ENCODE data around the gene SIK1. TPM values are rescaled to one million over a fixed set of nuclear protein-coding genes. Genes with fewer than 3 reads are reported as not detected.

The SIK1 gene
- total RNA-seq, 2 experiments from 2014 or later, result 314 to 317 TPM

DNA sequence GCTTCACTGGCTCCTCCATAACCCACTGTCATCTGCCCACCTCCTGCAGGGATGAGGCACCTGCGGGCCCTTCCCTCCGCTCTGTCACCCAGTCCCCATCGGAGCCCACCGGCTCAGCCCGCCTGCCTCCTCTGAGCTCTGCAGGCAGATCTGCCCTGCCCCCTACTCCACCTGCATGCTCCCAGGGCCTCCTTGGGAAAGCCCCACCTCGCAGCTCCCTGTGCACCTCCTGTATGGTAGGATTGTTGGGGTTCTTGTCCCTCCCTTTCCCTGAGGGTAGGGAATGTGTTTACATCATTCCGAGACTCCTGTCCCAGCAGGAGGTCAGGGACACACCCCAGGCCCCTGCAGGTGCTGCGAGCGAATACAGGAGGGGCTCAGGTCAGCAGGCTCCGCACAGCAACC, 50.5 kb downstream of the SIK1 start:
- Mint-ChIP-seq H3K27ac (no peak overlapping the region), H3K4me1 (ENCODE audit: low read depth) (no peaks in the 10 kb centered on the region), H3K36me3 (ENCODE audit: low read depth) (no peaks in the 10 kb centered on the region), H3K27me3 (no peaks in the 10 kb centered on the region), H3K4me3 (no peak overlapping the region), H3K9me3 (no peaks in the 10 kb centered on the region)
- Histone ChIP-seq H3K4me1 (ENCODE audit: insufficient read depth, low read length) (no peaks in the 10 kb centered on the region), H3K9me3 (ENCODE audit: control insufficient read depth in 1 of 2, insufficient read depth in 1 of 2, low read length in 2 of 2) (no peaks in the 10 kb centered on the region), H3K36me3 (ENCODE audit: insufficient read depth, low read length) (no peaks in the 10 kb centered on the region), H3K4me3 (ENCODE audit: low read length) (no peak overlapping the region), H3K27me3 (ENCODE audit: control insufficient read depth in 1 of 2, insufficient read depth in 2 of 2, low read length in 2 of 2) (no peaks in the 10 kb centered on the region), H3K27ac (ENCODE audit: low read depth in 1 of 2, low read length in 2 of 2) (no peak overlapping the region)
- intact Hi-C loops (cut with DNase I, micrococcal nuclease), result no loop called here
- TF ChIP-seq, protein P1, sequence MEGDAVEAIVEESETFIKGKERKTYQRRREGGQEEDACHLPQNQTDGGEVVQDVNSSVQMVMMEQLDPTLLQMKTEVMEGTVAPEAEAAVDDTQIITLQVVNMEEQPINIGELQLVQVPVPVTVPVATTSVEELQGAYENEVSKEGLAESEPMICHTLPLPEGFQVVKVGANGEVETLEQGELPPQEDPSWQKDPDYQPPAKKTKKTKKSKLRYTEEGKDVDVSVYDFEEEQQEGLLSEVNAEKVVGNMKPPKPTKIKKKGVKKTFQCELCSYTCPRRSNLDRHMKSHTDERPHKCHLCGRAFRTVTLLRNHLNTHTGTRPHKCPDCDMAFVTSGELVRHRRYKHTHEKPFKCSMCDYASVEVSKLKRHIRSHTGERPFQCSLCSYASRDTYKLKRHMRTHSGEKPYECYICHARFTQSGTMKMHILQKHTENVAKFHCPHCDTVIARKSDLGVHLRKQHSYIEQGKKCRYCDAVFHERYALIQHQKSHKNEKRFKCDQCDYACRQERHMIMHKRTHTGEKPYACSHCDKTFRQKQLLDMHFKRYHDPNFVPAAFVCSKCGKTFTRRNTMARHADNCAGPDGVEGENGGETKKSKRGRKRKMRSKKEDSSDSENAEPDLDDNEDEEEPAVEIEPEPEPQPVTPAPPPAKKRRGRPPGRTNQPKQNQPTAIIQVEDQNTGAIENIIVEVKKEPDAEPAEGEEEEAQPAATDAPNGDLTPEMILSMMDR (IDR thresholded peaks at IDR 0.05), result no peak
- ChIA-PET CTCF (no interaction called here), POLR2A (no interaction called here)
- DNase-seq (no peak), ATAC-seq (ENCODE audit: poor library complexity) (no peak)

DNA sequence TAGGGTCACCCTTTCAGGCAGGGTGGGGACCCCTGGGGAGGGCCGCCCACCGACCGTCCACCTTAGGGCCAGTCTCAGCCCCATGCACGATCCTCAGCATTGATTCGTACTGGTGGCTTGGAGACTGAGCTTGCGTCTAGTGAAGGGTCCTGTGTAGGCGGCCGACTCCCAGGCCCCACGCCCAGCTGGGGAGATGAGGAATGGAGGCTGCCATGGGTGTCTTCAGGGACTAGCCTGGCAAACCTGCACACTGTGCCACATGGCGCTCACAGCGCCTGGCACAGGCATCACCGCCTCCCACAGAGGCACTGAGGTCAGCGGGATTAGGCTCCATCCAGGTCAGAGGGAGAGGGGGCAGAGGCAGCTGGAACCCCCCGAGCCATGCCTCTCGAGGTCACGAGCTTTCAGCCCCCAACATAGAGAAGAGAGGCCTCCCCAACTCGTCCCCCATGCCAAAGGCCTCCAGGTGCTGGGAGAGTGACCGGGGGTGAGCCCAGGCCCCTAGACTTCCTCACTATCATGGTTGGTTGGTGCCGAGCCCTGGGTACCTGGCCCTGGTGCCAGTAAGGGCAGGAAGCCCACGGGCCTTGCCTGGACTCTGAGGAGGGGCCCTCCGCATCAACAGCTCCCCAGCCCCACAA, 51.0 kb downstream of the SIK1 start:
- no peak overlapping the region for H3K4me3 Mint-ChIP-seq
- no peaks in the 10 kb centered on the region for H3K4me1 Mint-ChIP-seq (ENCODE audit: low read depth)
- H3K27me3 Mint-ChIP-seq, result no peaks in the 10 kb centered on the region
- Histone ChIP-seq H3K27ac (ENCODE audit: low read depth in 1 of 2, low read length in 2 of 2) (no peak overlapping the region), H3K36me3 (ENCODE audit: insufficient read depth, low read length) (no peaks in the 10 kb centered on the region), H3K4me3 (ENCODE audit: low read length) (no peak overlapping the region), H3K9me3 (ENCODE audit: control insufficient read depth in 1 of 2, insufficient read depth in 1 of 2, low read length in 2 of 2) (no peaks in the 10 kb centered on the region), H3K4me1 (ENCODE audit: insufficient read depth, low read length) (no peaks in the 10 kb centered on the region), H3K27me3 (ENCODE audit: control insufficient read depth in 1 of 2, insufficient read depth in 2 of 2, low read length in 2 of 2) (no peaks in the 10 kb centered on the region)
- H3K9me3 Mint-ChIP-seq, result no peaks in the 10 kb centered on the region
- POLR2A ChIA-PET, result no interaction called here
- no peak overlapping the region for H3K27ac Mint-ChIP-seq
- ATAC-seq (ENCODE audit: poor library complexity) (no peak), DNase-seq (no peak)
- H3K36me3 Mint-ChIP-seq (ENCODE audit: low read depth), result no peaks in the 10 kb centered on the region
- intact Hi-C loops (cut with DNase I, micrococcal nuclease), result no loop called here
- TF ChIP-seq, protein P1 (IDR thresholded peaks at IDR 0.05), result no peak
- CTCF ChIA-PET, result no interaction called here

DNA sequence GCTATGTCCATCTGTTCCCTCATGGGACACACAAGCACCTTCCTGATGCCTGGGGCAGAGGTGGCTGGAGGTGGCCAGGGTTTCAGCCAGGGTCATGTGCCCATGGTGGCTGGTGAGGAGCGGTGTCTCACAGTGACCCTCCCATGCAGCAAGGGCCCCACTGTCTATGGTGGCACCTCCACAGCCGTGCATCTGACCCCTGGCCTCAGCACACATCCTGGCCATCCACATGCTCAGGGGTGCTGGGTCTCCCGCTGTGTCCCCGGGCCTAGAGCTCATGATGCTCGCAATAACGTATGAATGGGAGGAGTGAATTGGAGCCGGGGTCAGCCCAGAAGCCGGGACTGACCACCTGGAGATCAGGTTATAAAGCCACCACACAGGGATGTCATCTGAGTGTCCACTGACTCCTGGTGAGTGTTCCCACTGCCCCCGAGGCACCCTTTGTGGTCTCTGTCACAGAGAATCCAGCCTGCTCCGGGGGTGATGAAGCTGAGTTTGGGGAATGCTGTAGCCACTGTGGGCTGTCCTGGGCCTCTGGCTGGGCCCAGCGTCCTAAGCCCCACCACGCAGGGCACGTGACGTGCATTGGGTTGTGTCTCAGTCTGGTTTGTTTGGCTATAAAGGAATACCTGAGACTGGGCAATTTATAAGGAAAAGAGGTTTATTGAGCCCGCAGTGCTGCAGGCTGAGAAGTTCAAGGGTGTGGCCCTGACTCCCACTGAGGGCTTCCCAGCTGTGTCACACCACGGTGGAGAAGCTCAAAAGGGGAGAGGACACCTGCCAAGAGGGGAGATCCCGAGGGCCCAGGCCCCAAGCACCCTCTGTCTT, 51.7 kb downstream of the SIK1 start:
- no peaks in the 10 kb centered on the region for H3K27me3 Mint-ChIP-seq
- ATAC-seq (ENCODE audit: poor library complexity) (no peak), DNase-seq (no peak)
- H3K27ac Mint-ChIP-seq, result no peak overlapping the region
- no peaks in the 10 kb centered on the region for H3K36me3 Mint-ChIP-seq (ENCODE audit: low read depth)
- no peaks in the 10 kb centered on the region for H3K4me1 ChIP-seq (ENCODE audit: insufficient read depth, low read length)
- intact Hi-C loops (cut with DNase I, micrococcal nuclease), result no loop called here
- TF ChIP-seq, protein P1 (IDR thresholded peaks at IDR 0.05), result no peak
- H3K9me3 Mint-ChIP-seq, result no peaks in the 10 kb centered on the region
- H3K27ac ChIP-seq (ENCODE audit: low read depth in 1 of 2, low read length in 2 of 2), result no peak overlapping the region
- no peaks in the 10 kb centered on the region for H3K4me1 Mint-ChIP-seq (ENCODE audit: low read depth)
- CTCF ChIA-PET, result no interaction called here
- POLR2A ChIA-PET, result no interaction called here
- H3K4me3 Mint-ChIP-seq, result no peak overlapping the region
- H3K9me3 ChIP-seq (ENCODE audit: control insufficient read depth in 1 of 2, insufficient read depth in 1 of 2, low read length in 2 of 2), result no peaks in the 10 kb centered on the region
- H3K4me3 ChIP-seq (ENCODE audit: low read length), result no peak overlapping the region
- H3K27me3 ChIP-seq (ENCODE audit: control insufficient read depth in 1 of 2, insufficient read depth in 2 of 2, low read length in 2 of 2), result no peaks in the 10 kb centered on the region
- H3K36me3 ChIP-seq (ENCODE audit: insufficient read depth, low read length), result no peaks in the 10 kb centered on the region
